Measurements from ENCODE around the gene ME1. TPM values are rescaled to one million over a fixed set of nuclear protein-coding genes. Genes with fewer than 3 reads are reported as not detected.
A peak's percentile ranks its signal among the peaks of the same experiment; 100 is the strongest.

The ME1 gene
- total and polyA plus RNA-seq, 7 donors = 4.2 to 18.5 (median 11.3) TPM

- intact Hi-C loops (cut with DNase I) = loop anchor here (2.0 kb wide), 1 partner anchor 149 kb away; the partner anchor contains the start of gene DOP1A
- no peaks in the 10 kb centered on the region for H3K9me3 ChIP-seq
- no peak overlapping the region for H3K27ac ChIP-seq
- peak; percentile 71 for DNase-seq
- H3K4me1 ChIP-seq = no peaks in the 10 kb centered on the region
- TF ChIP-seq POLR2A (IDR thresholded peaks at IDR 0.05) = no peak
- TF ChIP-seq EP300 (IDR thresholded peaks at IDR 0.05) = no peak
- TF ChIP-seq, protein P1, sequence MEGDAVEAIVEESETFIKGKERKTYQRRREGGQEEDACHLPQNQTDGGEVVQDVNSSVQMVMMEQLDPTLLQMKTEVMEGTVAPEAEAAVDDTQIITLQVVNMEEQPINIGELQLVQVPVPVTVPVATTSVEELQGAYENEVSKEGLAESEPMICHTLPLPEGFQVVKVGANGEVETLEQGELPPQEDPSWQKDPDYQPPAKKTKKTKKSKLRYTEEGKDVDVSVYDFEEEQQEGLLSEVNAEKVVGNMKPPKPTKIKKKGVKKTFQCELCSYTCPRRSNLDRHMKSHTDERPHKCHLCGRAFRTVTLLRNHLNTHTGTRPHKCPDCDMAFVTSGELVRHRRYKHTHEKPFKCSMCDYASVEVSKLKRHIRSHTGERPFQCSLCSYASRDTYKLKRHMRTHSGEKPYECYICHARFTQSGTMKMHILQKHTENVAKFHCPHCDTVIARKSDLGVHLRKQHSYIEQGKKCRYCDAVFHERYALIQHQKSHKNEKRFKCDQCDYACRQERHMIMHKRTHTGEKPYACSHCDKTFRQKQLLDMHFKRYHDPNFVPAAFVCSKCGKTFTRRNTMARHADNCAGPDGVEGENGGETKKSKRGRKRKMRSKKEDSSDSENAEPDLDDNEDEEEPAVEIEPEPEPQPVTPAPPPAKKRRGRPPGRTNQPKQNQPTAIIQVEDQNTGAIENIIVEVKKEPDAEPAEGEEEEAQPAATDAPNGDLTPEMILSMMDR (IDR thresholded peaks at IDR 0.05) = peak; percentile 25 to 62 (median 50)
- no peak for TF ChIP-seq POLR2AphosphoS5 (IDR thresholded peaks at IDR 0.05)
- peaks cover 0 to 4% (median 0%) of the 10 kb centered on the region in 4 donors for H3K36me3 ChIP-seq
- WGBS, 2 donors = 27 to 30% methylated on average over 7 of the region's 7 CpGs
- H3K4me3 ChIP-seq = no peak overlapping the region
- H3K27me3 ChIP-seq = no peaks in the 10 kb centered on the region
Measured at GRCh38 chr6:83215131-83216047, 215.5 kb downstream of the ME1 start.

DNA sequence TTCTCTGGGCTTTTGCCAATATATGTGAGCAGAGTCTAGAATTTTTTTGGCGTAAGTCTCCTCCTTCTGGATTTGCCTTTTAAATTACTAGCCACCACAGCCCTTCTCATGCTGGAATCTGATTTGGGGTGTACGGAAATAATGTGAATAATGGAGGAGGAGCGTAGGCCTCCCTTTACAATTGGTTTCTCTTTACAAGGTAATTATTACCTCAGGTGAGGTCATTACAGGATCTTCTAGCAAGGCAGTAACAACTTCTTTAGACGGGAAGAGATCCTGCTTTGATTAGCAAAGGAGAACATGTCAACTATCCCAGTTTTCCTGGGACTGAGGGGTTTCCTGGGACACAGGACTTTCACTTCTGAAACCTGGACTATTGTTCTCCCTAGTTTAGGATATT is 228.8 kb downstream of the ME1 start:
- H3K36me3 ChIP-seq = no peaks in the 10 kb centered on the region
- H3K9me3 ChIP-seq = no peaks in the 10 kb centered on the region
- no peak for DNase-seq
- WGBS, 2 donors = 75 to 81% methylated on average over 4 of the region's 4 CpGs
- H3K4me3 ChIP-seq = no peak overlapping the region
- no peaks in the 10 kb centered on the region for H3K4me1 ChIP-seq
- no peak overlapping the region for H3K27ac ChIP-seq
- H3K27me3 ChIP-seq = no peaks in the 10 kb centered on the region
- intact Hi-C loops (cut with DNase I) = no loop called here
- no peak for TF ChIP-seq POLR2AphosphoS5 (IDR thresholded peaks at IDR 0.05)
- no peak for TF ChIP-seq POLR2A (IDR thresholded peaks at IDR 0.05)
- TF ChIP-seq, protein P1 (IDR thresholded peaks at IDR 0.05) = no peak
- no peak for TF ChIP-seq EP300 (IDR thresholded peaks at IDR 0.05)

DNA sequence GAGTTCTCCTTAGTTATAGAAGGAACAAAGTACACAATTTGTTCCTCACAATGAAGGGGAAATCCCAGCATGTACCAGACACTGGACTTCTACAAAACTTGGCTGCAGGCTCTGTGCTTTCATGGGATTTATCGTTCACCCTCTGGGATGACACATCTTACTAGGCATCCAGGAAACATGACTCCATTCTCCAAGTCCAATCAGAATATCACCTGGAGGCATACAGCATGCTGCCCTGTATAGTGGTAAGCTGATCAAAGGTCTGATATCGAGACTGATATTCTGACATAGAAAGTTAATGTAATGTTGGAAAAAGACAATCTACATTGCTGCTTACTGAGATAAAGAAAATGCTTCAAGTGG is 231.0 kb downstream of the ME1 start:
- intact Hi-C loops (cut with DNase I) = loop anchor here (10.0 kb wide), 1 partner anchor 955 kb away; the partner anchor contains the start of gene IBTK
- DNase-seq = no peak
- TF ChIP-seq, protein P1 (IDR thresholded peaks at IDR 0.05) = no peak
- no peak for TF ChIP-seq POLR2AphosphoS5 (IDR thresholded peaks at IDR 0.05)
- TF ChIP-seq POLR2A (IDR thresholded peaks at IDR 0.05) = no peak
- no peak for TF ChIP-seq EP300 (IDR thresholded peaks at IDR 0.05)
- Histone ChIP-seq H3K27me3 (no peaks in the 10 kb centered on the region), H3K9me3 (no peaks in the 10 kb centered on the region), H3K4me1 (peaks cover 0 to 1% (median 0%) of the 10 kb centered on the region in 4 donors), H3K4me3 (no peak overlapping the region), H3K36me3 (peaks cover 0 to 11% (median 0%) of the 10 kb centered on the region in 4 donors), H3K27ac (no peak overlapping the region)
- WGBS, 2 donors = 30 to 64% methylated on average over 2 of the region's 2 CpGs

- intact Hi-C loops (cut with DNase I) = loop anchor here (10.0 kb wide), 1 partner anchor 955 kb away; the partner anchor contains the start of gene IBTK
- H3K4me3 ChIP-seq = no peak overlapping the region
- 81 to 89% methylated on average over 5 of the region's 5 CpGs for WGBS, 2 donors
- DNase-seq = no peak
- TF ChIP-seq, protein P1 (IDR thresholded peaks at IDR 0.05) = no peak
- TF ChIP-seq POLR2AphosphoS5 (IDR thresholded peaks at IDR 0.05) = no peak
- no peak for TF ChIP-seq POLR2A (IDR thresholded peaks at IDR 0.05)
- no peak for TF ChIP-seq EP300 (IDR thresholded peaks at IDR 0.05)
- no peaks in the 10 kb centered on the region for H3K9me3 ChIP-seq
- peaks cover 0 to 7% (median 4%) of the 10 kb centered on the region in 4 donors for H3K4me1 ChIP-seq
- H3K27ac ChIP-seq = no peak overlapping the region
- no peaks in the 10 kb centered on the region for H3K27me3 ChIP-seq
- peaks cover 0 to 11% (median 0%) of the 10 kb centered on the region in 4 donors for H3K36me3 ChIP-seq
Measured at GRCh38 chr6:83199173-83199862, 231.5 kb downstream of the ME1 start.

All from sigmoid colon (tissue), 7 donors.